Glutamatergic neuron (in vitro differentiated cells): Measurements from ENCODE around the gene STOML3. TPM values are rescaled to one million over a fixed set of nuclear protein-coding genes. Genes with fewer than 3 reads are reported as not detected.

ENCODE experiments used
- DNase-seq: peaks from one replicate; pipeline ENCODE4 v3.0.0; 2022
- H3K27ac Mint-ChIP-seq: one replicate; pipeline ENCODE4 v1.8.0; 2020; ENCODE audit warnings: mild to moderate bottlenecking, mixed read lengths, inconsistent platforms; ENCODE audit not compliant: unreplicated experiment
- H3K27me3 Mint-ChIP-seq: one replicate; pipeline ENCODE4 v1.8.0; 2020; ENCODE audit warnings: mild to moderate bottlenecking, moderate library complexity, mixed read lengths, inconsistent platforms; ENCODE audit not compliant: unreplicated experiment
- H3K36me3 Mint-ChIP-seq: one replicate; pipeline ENCODE4 v1.8.0; 2020; ENCODE audit warnings: mild to moderate bottlenecking, mixed read lengths, inconsistent platforms; ENCODE audit not compliant: unreplicated experiment
- H3K4me1 Mint-ChIP-seq: one replicate; pipeline ENCODE4 v1.8.0; 2020; ENCODE audit warnings: mild to moderate bottlenecking, low read depth, mixed read lengths, inconsistent platforms; ENCODE audit not compliant: unreplicated experiment
- H3K4me3 Mint-ChIP-seq: one replicate; pipeline ENCODE4 v1.8.0; 2020; ENCODE audit warnings: mild to moderate bottlenecking, mixed read lengths, inconsistent platforms; ENCODE audit not compliant: unreplicated experiment
- H3K9me3 Mint-ChIP-seq: one replicate; pipeline ENCODE4 v1.8.0; 2020; ENCODE audit warnings: mild to moderate bottlenecking, moderate library complexity, mixed read lengths, inconsistent platforms; ENCODE audit not compliant: unreplicated experiment
- CTCF ChIP-seq: fragments of 200-600 bp; sonication (generic); IDR thresholded peaks from one replicate; pipeline ENCODE4 v1.5.0; 2021; ENCODE audit not compliant: partially characterized antibody, unreplicated experiment
- total RNA-seq: library from RNA; stranded (reverse); fragmentation: NEBNext Ultra II Directional; extraction: Animal tissue kit (Norgen Biotek cat#: 25700); gene quantifications from one replicate; pipeline ENCODE4 v1.2.1, GENCODE V29; 2021; ENCODE audit not compliant: unreplicated experiment

The STOML3 gene
- total RNA-seq, 1 donor from 2014 or later: not detected

- no peak for TF ChIP-seq CTCF
- Mint-ChIP-seq H3K4me3 (no peak overlapping the region), H3K27me3 (no peaks in the 10 kb centered on the region), H3K9me3 (peaks cover 1% of the 10 kb centered on the region), H3K4me1 (peaks cover 2% of the 10 kb centered on the region), H3K36me3 (no peaks in the 10 kb centered on the region), H3K27ac (no peak overlapping the region)
- DNase-seq: no peak
Observed at GRCh38 chr13:38998739-38999138, 8.1 kb upstream of the STOML3 start.

- no peak for DNase-seq
- Mint-ChIP-seq H3K4me3 (no peak overlapping the region), H3K4me1 (peaks cover 2% of the 10 kb centered on the region), H3K36me3 (no peaks in the 10 kb centered on the region), H3K9me3 (no peaks in the 10 kb centered on the region), H3K27ac (no peak overlapping the region), H3K27me3 (no peaks in the 10 kb centered on the region)
- no peak for TF ChIP-seq CTCF
Observed at GRCh38 chr13:38993381-38993780, 2.8 kb upstream of the STOML3 start.

GRCh38 chr13:38981096-38981495 is 9.5 kb downstream of the STOML3 start:
- Mint-ChIP-seq H3K36me3 (peaks cover 4% of the 10 kb centered on the region), H3K9me3 (peaks cover 1% of the 10 kb centered on the region), H3K27ac (peak overlapping the region; percentile 36), H3K4me3 (no peak overlapping the region), H3K4me1 (peaks cover 16% of the 10 kb centered on the region), H3K27me3 (no peaks in the 10 kb centered on the region)
- no peak for DNase-seq
- TF ChIP-seq CTCF: no peak

GRCh38 chr13:38980750-38981078 is 9.9 kb downstream of the STOML3 start:
- DNase-seq: no peak
- Mint-ChIP-seq H3K36me3 (peaks cover 4% of the 10 kb centered on the region), H3K4me1 (peaks cover 16% of the 10 kb centered on the region), H3K27me3 (no peaks in the 10 kb centered on the region), H3K4me3 (no peak overlapping the region), H3K9me3 (peaks cover 1% of the 10 kb centered on the region), H3K27ac (peak overlapping the region; percentile 36)
- TF ChIP-seq CTCF: no peak

- no peaks in the 10 kb centered on the region for H3K27me3 Mint-ChIP-seq
- peaks cover 16% of the 10 kb centered on the region for H3K4me1 Mint-ChIP-seq
- H3K4me3 Mint-ChIP-seq: peak overlapping the region; percentile 59
- DNase-seq: peak; percentile 48
- H3K9me3 Mint-ChIP-seq: peaks cover 1% of the 10 kb centered on the region
- peak overlapping the region; percentile 89 for H3K27ac Mint-ChIP-seq
- TF ChIP-seq CTCF: no peak
- H3K36me3 Mint-ChIP-seq: peaks cover 4% of the 10 kb centered on the region
Observed at GRCh38 chr13:38979891-38980749, 10.5 kb downstream of the STOML3 start.
